Measurements from ENCODE around the gene SDK1. TPM values are rescaled to one million over a fixed set of nuclear protein-coding genes. Genes with fewer than 3 reads are reported as not detected.

The SDK1 gene
- total and polyA plus RNA-seq, 10 of the 15 experiments (the other 5 are each of a cell fraction or from before 2014, with no cell fraction given) = 0.14 to 0.33 TPM; not detected in 8

- SMC1A ChIA-PET (ENCODE audit: uncharacterized antibody, unreplicated experiment) = no interaction called here
- in situ Hi-C loops (cut with MboI) = no loop called here
- H3K36me3 ChIP-seq (ENCODE audit: control insufficient read depth in 2 of 2, insufficient read depth in 2 of 2, low read length in 1 of 2) = no peaks in the 10 kb centered on the region
Measured at GRCh38 chr7:4201566-4201965, 900.5 kb downstream of the SDK1 start.

More at GRCh38 chr7:4201566-4201965, 900.5 kb downstream of the SDK1 start:
- RAD21 ChIA-PET (ENCODE audit: unreplicated experiment) = no interaction called here
- H3K9me3 ChIP-seq (replicated peaks; ENCODE audit: control insufficient read depth, insufficient read depth, low read length) = no peaks in the 10 kb centered on the region; the same call in 2 of the 3 replicates
- no peaks in the 10 kb centered on the region for H3K4me1 ChIP-seq (ENCODE audit: control insufficient read depth, insufficient read depth, low read length)
- no peaks in the 10 kb centered on the region for H4K20me1 ChIP-seq (ENCODE audit: control insufficient read depth, insufficient read depth)
- H3K9ac ChIP-seq (ENCODE audit: control insufficient read depth, insufficient read depth, low read length) = no peak overlapping the region
- DNase-seq (ENCODE audit: low read depth, low spot score) = no peak
- no peak for ATAC-seq
- H3K4me2 ChIP-seq (ENCODE audit: control insufficient read depth, insufficient read depth) = no peak overlapping the region
- BruUV-seq (replicated peaks) = no TSS peak
- TF ChIP-seq NR2C1 (IDR thresholded peaks at IDR 0.05) (no peak), EP300 (IDR thresholded peaks at IDR 0.05; ENCODE audit: borderline replicate concordance in 1 of 2, control insufficient read depth in 1 of 2, low read depth in 2 of 2, low read length in 2 of 2) (no peak), CREM (IDR thresholded peaks at IDR 0.05; ENCODE audit: low read depth) (no peak), RAD51 (IDR thresholded peaks at IDR 0.05) (no peak), ATF7 (IDR thresholded peaks at IDR 0.05; ENCODE audit: low read depth) (no peak), TARDBP (IDR thresholded peaks at IDR 0.05; ENCODE audit: borderline replicate concordance) (no peak), RAD21 (IDR thresholded peaks at IDR 0.05; ENCODE audit: insufficient read depth, low read depth, low read length) (no peak), RELB (IDR thresholded peaks at IDR 0.05; ENCODE audit: low read depth) (no peak), ZNF622 (IDR thresholded peaks at IDR 0.05) (no peak), PBX3 (IDR thresholded peaks at IDR 0.05; ENCODE audit: insufficient replicate concordance, low read depth, low read length) (no peak), HSF1 (IDR thresholded peaks at IDR 0.05; ENCODE audit: low read depth, low read length) (no peak), MTA2 (IDR thresholded peaks at IDR 0.05; ENCODE audit: low read depth) (no peak)
- H3K4me3 ChIP-seq = no peak overlapping the region
- POLR2A ChIA-PET = no interaction called here
- no peak for FAIRE-seq
- no peaks in the 10 kb centered on the region for H3K27me3 ChIP-seq (replicated peaks in 1 of 2; ENCODE audit: control insufficient read depth in 2 of 2, insufficient read depth in 2 of 2, low read length in 1 of 2)
- no peaks in the 10 kb centered on the region for H3K79me2 ChIP-seq (ENCODE audit: control insufficient read depth, insufficient read depth, low read length)
- 35% methylated on average over 6 of the region's 6 CpGs for WGBS (ENCODE audit: insufficient coverage, insufficient replicate concordance, low lambda C conversion rate, missing lambda C conversion rate)
- H2AFZ ChIP-seq (ENCODE audit: control insufficient read depth, low read depth, low read length) = no peak overlapping the region
- intact Hi-C loops (cut with micrococcal nuclease; ENCODE audit: unreplicated experiment) = no loop called here
- CTCF ChIA-PET = no interaction called here
- H3K27ac ChIP-seq (ENCODE audit: control insufficient read depth, insufficient read depth) = no peak overlapping the region

All from GM12878 (cell line).